ENCODE data around the gene OLFM4. TPM values are rescaled to one million over a fixed set of nuclear protein-coding genes. Genes with fewer than 3 reads are reported as not detected.

Gene OLFM4
- total RNA-seq, 1 donor from 2014 or later = not detected

DNA sequence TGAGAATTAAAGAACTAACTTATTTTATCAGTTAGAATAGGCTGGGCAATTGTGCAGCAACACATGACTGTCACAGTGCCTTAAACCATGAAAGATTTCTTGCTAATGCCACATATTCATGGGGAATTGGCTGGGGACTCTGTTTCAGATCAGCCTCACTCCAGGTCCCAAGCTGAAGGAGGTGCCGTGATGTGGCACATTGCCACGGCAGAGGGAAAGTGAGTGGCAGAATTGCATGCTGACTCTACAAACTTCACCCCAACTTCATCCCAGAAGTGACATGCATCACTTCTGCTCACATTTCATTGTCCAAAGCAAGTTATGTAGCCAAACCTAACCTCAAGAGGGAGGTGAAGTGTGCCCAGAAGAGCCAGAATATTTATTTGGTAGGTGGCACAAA, 37.8 kb downstream of the OLFM4 start:
- intact Hi-C loops (cut with micrococcal nuclease) = no loop called here

- intact Hi-C loops (cut with micrococcal nuclease) = no loop called here
These were observed 40.2 kb downstream of the OLFM4 start for GRCh38 chr13:53068585-53069520.

DNA sequence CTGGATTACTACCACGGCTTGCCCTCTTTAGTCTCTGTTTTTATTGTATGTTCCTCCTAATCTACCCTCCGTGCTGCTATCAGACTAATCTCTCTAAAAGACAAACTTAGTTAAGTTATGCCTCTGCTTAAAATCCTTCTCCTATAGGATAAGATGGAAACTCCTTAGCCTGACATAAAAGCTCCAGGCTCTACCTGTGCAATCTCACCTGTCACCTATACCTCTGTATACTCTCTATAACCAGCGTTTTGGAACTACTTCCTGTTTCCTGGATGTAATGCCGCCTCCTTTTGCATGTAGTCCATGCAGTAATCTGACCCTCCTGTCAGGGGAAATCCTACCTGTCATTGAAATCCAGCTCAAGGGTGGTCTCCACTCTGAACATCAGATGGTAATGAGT, 41.2 kb downstream of the OLFM4 start:
- intact Hi-C loops (cut with micrococcal nuclease) = no loop called here

DNA sequence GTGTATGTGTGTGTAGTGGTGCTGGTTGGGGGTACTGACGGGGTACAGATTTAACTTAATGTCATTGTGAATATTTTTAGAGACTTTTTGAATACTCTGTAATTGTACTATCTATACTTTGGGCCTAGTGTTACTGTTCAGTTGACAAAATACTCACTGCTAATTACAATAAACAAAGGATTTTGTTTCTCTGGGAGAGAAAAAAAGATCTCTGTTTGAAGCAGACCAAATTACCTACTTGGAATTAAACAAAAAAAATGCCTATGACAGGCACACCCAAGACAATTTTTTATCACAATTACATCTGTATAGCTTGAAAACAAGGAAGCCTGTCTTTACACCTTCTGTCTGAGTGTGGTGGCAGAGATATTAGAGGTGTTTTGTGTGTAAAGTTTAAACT, 45.1 kb downstream of the OLFM4 start:
- intact Hi-C loops (cut with micrococcal nuclease) = no loop called here

DNA sequence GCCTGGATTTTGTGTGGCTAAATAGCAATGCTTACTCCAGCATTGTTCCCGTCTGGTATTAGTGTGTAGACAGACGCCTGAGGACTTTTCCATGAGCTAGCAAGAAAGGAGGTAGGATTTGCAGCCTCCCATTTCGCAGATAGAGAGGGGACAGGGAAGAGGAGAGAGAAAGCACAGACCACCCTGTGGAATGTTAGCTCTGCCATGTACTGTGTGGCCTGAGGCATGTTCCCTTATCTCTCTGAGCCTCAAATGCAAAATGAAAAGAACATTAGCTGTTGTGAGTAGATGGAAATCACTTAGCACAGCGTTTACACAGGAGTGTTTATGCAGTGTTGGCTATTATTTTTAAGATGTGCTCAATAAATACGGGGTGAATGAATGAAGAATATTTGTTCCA, 45.5 kb downstream of the OLFM4 start:
- intact Hi-C loops (cut with micrococcal nuclease) = no loop called here

DNA sequence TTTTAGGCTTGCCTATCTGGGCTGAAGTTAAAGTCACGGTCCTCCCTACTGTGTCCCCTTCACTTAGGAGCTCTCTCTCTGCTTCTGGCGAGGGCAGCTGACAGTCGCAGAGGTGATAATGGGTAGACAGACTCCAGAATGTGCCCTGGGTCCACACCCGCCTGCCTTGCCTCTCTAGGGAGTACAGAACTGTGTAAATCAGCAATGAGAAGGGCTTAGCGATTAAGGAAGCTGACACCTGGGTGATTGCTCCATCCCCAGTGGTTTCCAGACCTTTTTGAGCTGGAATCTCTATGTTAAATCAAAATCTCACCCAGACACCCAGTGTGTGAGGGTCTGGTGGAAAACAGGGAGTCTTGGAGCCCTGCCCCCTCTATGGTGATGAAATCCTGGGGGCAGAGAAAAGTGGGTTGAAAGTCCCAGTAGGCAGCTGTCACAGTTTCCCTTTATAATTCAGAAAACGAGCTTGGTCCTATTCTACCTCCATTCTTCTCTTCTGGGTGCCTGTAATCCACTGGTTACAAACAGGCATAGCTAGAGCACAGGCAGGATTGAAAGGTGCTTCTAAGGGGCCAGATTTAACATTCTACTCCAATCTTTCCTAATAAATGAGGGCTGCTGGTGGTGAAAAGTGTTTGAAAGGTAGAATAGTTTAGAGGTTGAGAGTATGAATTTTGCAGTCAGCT, 46.9 kb downstream of the OLFM4 start:
- intact Hi-C loops (cut with micrococcal nuclease) = no loop called here

- intact Hi-C loops (cut with micrococcal nuclease) = no loop called here
These were observed 51.1 kb downstream of the OLFM4 start for GRCh38 chr13:53079691-53080090.

DNA sequence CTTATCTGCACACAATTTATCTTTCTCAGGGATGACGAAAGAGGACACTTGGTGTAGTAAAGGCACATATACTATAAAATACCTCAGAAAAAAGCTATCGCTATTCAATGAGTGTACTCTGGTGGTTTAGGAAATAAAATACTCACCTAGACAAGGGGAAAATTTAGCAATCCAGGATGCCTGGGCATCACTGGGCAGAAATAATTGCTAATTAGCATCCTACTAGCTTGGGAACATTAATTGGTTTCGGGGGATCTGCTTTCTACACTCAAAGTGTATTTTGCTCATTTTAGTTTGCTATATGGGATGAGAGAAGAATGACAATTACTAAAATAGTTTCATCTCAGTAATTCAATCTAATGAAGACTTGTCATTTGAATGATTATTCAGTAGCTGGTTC, 60.3 kb downstream of the OLFM4 start:
- intact Hi-C loops (cut with micrococcal nuclease) = no loop called here

GRCh38 chr13:53089951-53090350, 61.3 kb downstream of the OLFM4 start:
- intact Hi-C loops (cut with micrococcal nuclease) = no loop called here

DNA sequence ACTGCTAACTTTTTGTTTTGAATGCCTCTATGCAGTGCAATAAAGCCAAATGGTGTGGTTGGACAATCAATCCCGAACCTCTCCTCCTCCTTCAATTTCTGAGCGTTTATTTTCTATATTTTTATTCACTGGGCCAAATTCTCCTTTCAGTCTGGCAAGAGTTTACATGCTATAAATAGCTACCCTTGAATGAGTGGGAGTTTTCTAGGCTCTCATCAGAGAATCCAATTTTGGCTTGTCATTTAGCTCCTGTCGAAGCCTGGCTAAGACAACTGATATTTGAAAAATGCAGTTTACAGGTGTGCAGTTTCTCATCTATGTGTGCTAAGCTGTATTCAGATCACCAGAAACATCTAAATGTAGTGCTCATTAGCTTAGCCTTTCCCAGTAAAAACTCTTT, 61.8 kb downstream of the OLFM4 start:
- intact Hi-C loops (cut with micrococcal nuclease) = no loop called here

- intact Hi-C loops (cut with micrococcal nuclease) = no loop called here
These were observed 64.3 kb downstream of the OLFM4 start for GRCh38 chr13:53092931-53093330.

DNA sequence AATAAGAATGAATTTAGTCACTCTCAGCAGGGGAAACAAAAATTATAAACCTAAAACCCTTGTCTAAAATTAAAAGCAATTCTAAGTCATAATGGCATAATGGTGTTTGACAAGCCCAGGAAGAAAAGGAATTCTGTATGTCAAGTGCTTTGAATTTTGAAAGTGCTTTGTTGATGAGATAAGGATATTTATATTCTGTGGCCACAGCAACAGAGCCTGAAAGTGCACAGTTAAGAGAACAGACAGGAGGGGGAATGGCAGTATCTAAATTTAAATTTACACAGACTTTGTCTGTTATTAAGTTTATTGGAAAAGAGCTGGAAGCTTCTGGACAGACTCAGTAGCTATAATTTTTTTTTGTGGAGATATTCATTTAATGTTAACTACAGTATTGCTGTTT, 69.8 kb downstream of the OLFM4 start:
- intact Hi-C loops (cut with micrococcal nuclease) = no loop called here

DNA sequence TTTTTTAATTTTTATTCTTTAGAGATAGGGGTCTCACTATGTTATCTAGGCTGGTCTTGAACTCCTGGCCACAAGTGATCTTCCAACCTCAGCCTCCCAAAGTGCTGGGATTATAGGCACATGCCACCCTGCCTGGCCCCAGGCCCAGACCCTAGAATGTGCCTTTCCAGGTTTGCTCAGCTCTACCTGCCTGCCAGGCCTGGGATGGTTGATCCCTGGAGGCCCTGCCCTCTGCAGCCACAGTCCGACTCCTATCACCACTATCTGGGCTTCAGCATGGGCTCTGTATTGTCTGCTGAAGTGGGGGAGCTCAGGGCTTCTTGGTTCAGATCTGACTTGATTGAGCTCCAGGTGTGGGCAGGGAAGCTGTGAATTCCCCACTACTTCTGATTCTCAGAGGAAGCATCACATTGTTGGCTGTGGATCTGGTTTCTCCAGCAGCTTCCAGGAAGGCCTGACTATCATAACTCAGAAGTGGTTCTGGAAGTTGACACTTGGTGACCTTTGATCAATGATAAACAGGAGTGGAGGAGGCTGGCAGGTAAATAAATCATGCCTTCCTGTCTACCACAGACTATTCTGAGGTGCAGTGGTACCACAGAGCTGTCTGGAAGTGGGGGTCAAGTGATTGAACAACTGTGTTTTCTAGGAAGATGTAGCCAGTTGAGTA, 71.9 kb downstream of the OLFM4 start:
- intact Hi-C loops (cut with micrococcal nuclease) = no loop called here

Other genes with a start within 250 kb of the OLFM4 start
- not detected in 2 replicates for gene PCDH8, start 180.2 kb upstream of the OLFM4 start, total RNA-seq